Fibroblast of the aortic adventitia (primary cell): ENCODE results near the gene KIFBP. TPM values are rescaled to one million over a fixed set of nuclear protein-coding genes. Genes with fewer than 3 reads are reported as not detected.

ENCODE experiments used
- DNase-seq: peaks from one replicate; pipeline ENCODE4 v3.0.0-alpha.2; 2010; ENCODE audit warnings: low read depth
- H3K4me3 ChIP-seq: 2 replicates; pipeline ENCODE4 v1.5.1; 2011; ENCODE audit warnings: low read depth, mild to moderate bottlenecking, control low read depth, low read length, moderate library complexity
- CTCF ChIP-seq: IDR thresholded peaks from 2 replicates; pipeline ENCODE4 v1.5.1; 2011; ENCODE audit warnings: mild to moderate bottlenecking, low read length, control low read depth, inconsistent platforms; ENCODE audit not compliant: insufficient read depth
- total RNA-seq: library from RNA; depleted of rRNA; stranded (reverse); fragments of >200 nt; gene quantifications from 2 replicates; pipeline ENCODE4 v1.2.3, GENCODE V29; 2012; ENCODE audit warnings: low replicate concordance

Gene KIFBP
- total RNA-seq, 1 donor: 59.3 TPM

GRCh38 chr10:68982389-68982788 lies 6.2 kb upstream of the KIFBP start:
- H3K4me3 ChIP-seq: no peak overlapping the region
- no peak for DNase-seq
- TF ChIP-seq CTCF: no peak

DNA sequence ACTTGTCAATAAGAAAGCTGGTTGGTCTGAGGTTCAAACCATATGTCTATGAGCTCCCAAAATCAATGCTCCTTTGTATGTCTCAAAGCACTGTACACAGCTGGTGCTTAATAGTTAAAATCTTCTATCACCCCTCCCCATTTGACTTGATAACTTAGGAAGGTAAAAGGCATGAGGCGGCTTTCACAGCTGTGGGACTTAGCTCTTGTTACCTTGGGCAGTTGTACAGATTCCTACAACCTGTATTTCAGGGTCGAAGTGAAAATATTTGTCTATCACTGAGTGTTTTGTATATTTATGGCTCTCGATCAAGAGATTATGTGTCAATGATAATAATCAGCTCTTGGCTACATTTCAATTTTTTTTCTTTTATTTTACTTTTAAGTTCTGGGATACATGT lies 992 bp upstream of the KIFBP start:
- TF ChIP-seq CTCF: no peak
- DNase-seq: no peak
- no peak overlapping the region for H3K4me3 ChIP-seq

GRCh38 chr10:68989317-68989990 lies 851 bp downstream of the KIFBP start:
- peak; percentile 29 for DNase-seq
- no peak for TF ChIP-seq CTCF
- peak overlapping the region; percentile 91 for H3K4me3 ChIP-seq

GRCh38 chr10:68992636-68993440 lies 4.2 kb downstream of the KIFBP start:
- no peak for TF ChIP-seq CTCF
- DNase-seq: peak; percentile 94
- no peak overlapping the region for H3K4me3 ChIP-seq

- no peak overlapping the region for H3K4me3 ChIP-seq
- no peak for DNase-seq
- no peak for TF ChIP-seq CTCF
Observed at GRCh38 chr10:68997211-68997610, 8.6 kb downstream of the KIFBP start.

DNA sequence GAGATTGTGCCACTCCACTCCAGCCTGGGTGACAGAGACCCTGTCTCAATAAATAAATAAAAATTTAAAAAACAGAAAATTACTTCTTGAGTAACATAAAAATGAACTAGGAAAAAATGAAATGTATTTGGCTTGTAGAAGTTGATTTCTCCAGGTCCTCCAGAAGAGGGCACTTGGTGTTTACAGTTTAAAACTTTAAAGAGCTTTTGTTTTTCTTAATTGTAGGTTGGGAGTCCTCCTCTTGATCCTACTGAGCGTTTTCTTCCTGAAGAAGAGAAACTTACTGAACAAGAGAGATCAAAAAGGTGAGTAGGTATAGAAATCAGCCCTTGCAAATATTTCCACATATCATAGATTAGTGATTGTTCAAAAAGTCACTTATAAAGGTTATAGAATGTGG lies 16.2 kb downstream of the KIFBP start:
- TF ChIP-seq CTCF: peak; percentile 62
- DNase-seq: peak; percentile 84
- H3K4me3 ChIP-seq: no peak overlapping the region
